Prostate gland (tissue), 2 donors: ENCODE results near the gene DAB1.

Experiments
- POLR2A ChIP-seq: fragments of 450-650 bp; IDR thresholded peaks from one replicate; pipeline ENCODE4 v1.6.1; 2016; ENCODE audit warnings: antibody characterized with exemption, mild to moderate bottlenecking
- POLR2AphosphoS5 ChIP-seq: sonication (generic); formaldehyde crosslinking; IDR thresholded peaks from one replicate; pipeline ENCODE4 v1.6.1; 2017; ENCODE audit warnings: antibody characterized with exemption
- TF ChIP-seq, protein P1 (sequence below), 4 experiments: fragments of 200-600 bp in 2 of 4; fragments of 450-650 bp in 2 of 4; sonication (generic) in 2 of 4; IDR thresholded peaks; 1 replicate in 3 of 4; 2 replicates in 1 of 4; pipeline ENCODE4 v1.5.1; 2016 to 2019; ENCODE audit warnings: antibody characterized with exemption in 4 of 4, mild to moderate bottlenecking in 2 of 4, moderate library complexity in 2 of 4

DNA sequence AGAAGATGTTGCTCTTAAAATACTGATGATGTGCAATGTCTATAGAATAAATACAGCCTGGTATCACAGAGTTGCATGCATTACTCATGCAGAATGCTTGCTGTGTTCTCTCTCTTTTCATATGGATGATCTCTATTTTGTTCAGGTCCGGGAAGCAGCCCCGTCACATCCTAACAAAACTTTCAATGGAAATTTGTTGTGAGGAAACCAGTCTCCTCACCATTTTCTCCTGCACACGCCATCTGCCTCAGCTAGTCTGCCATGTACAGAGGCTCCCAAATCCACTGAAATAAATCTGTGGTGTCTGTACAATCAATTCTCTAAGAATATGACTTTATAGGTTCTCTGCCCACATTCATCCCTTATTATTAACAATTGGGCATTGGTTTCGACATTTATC lies 42.4 kb downstream of the DAB1 start:
- TF ChIP-seq, protein P1, sequence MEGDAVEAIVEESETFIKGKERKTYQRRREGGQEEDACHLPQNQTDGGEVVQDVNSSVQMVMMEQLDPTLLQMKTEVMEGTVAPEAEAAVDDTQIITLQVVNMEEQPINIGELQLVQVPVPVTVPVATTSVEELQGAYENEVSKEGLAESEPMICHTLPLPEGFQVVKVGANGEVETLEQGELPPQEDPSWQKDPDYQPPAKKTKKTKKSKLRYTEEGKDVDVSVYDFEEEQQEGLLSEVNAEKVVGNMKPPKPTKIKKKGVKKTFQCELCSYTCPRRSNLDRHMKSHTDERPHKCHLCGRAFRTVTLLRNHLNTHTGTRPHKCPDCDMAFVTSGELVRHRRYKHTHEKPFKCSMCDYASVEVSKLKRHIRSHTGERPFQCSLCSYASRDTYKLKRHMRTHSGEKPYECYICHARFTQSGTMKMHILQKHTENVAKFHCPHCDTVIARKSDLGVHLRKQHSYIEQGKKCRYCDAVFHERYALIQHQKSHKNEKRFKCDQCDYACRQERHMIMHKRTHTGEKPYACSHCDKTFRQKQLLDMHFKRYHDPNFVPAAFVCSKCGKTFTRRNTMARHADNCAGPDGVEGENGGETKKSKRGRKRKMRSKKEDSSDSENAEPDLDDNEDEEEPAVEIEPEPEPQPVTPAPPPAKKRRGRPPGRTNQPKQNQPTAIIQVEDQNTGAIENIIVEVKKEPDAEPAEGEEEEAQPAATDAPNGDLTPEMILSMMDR (IDR thresholded peaks at IDR 0.05) = no peak
- TF ChIP-seq POLR2A (no peak), POLR2AphosphoS5 (no peak)
